Measurements from ENCODE around the gene EHD3.
"Not testable (repeated sequence)": the region's sequence is repeated elsewhere in the genome, so short reads cannot be mapped to it uniquely, and the experiment has no call there.

Gene EHD3

DNA sequence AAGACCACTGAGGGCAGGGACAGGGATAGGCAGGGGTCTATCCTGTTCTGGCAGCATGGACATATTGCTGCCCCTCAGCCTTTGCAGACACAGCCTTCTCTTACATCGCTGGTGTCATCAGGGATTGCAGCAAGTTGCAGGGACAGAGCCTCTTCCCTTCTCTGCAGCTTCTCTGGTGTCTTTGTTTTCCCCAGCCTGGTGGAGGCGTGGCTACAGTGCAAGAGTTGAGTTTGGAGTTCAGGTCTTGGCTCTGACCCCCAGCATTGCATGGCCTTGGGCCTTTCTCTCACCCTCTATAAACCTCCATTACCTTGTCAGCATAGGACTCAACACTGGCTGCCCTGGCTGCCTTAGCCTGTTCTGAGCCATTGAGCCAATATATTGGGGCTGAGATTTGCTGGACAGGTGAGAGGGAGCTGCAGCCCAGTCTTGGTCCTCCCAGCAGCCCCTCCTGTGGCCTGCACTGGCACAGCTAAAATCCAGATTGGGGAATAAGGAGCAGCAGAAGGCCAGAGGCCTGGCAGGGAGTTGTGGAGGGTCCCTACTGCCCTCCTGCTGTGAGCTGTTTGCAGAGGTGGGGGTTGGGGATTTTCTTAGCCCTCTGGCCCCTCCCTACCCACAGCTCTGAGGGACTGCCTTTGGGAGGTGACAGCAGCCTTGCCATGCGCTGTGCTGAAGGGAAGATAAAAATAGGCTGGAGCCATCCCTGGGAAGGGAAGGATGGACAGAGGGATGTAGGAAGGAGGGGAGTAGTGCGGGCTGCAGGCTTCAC, 22.8 kb downstream of the EHD3 start:
- no peak for DNase-seq

DNA sequence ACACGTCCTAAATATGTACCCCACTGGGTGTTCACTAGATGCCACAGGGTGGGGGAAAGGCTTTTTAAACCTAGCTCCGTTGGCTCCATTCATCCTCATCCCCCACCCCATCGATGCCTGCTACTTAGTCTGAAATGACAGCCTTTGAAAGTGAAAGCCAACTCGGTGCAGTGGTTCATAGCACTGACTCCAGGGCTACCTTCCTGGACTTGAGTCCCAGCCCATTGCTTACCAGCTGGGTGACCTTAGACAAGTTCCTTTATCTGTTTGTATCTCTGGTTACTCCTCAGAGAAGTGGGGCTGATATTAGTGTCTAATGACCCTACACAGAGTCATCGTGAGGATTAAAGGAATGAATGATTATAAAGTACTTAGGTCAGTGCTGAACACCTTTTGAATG, 24.4 kb downstream of the EHD3 start:
- DNase-seq: no peak

DNA sequence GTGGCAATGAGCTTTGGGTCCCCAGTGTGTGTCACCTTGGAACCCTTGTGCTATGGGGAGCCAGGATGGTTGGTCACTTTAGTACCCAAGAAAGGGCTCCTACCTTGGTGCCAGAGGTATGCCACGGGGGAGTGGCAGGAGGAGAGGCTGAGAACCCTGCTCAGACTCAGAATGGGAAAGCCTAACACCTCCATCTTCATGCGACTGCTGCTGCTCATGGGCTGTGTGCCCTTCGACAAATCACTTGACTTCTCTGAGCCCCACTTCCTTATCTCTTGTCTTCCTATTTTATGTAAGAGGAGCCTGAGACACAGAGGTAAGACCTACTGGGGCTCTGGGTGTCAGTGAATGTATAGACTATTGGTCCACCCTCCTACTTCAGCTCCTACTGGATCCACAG, 25.1 kb downstream of the EHD3 start:
- no peak for DNase-seq

DNA sequence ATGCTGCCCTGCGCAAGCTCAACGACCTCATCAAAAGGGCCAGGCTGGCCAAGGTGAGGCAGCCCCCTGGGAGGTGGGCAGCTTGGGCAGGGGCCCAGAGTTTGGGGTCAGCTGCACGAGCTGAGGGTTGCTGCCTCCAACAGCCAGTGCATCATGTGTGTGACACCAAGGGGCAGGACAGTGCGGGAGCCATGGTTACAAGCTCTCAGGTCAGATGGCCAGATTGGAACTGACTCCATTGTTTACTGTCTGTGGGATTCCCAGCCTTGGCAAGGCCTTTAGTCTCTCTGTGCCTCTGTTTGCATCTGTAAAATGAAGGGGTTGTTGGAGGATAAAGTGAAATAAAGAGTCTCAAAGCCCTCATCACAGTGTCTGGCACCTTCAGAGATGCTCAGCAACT, 26.9 kb downstream of the EHD3 start:
- DNase-seq: no peak

DNA sequence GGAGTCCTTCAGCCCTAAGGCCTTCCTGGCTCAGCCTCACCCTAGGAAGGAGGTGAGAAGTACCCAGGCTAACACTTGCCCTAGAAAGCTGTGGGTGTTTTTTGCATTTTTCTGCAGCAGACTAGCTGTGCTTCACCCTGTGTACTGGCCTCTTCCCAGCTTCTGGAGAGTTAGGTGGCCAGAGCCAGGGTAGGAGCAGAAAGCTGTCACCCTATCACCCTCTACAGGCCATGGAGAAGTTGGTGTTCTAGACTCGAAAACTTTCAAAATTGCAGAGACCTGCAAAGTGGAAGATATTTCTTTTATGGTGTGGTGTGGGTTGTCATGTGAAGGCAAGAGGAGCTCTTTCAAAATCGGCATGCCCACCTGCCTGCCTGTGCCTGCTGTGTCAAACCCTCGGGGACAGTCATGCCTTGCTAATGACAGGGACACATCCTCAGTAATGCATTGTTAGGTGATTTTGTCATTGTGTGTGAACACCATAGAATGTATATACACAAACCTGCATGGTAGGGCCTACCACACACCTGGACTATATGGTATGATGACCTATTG, 29.8 kb downstream of the EHD3 start:
- no peak for DNase-seq

DNA sequence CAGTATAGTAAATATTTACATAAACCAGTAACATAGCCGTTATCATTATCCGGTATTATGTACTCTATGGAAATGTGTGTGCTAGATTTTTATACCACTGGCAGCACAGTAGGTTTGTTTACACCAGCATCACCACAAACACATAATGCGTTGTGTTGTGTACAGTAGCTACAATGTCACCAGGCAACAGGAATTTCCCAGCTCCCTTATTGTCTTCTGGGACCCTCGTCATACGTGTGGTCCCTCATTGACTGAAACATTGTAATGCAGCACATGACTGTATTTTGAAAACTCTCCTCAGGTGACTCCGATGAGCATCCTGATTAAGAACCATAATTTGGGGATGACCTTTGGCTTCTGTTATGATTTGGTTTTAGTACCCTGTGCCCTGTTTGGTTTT, 31.3 kb downstream of the EHD3 start:
- DNase-seq: no peak

DNA sequence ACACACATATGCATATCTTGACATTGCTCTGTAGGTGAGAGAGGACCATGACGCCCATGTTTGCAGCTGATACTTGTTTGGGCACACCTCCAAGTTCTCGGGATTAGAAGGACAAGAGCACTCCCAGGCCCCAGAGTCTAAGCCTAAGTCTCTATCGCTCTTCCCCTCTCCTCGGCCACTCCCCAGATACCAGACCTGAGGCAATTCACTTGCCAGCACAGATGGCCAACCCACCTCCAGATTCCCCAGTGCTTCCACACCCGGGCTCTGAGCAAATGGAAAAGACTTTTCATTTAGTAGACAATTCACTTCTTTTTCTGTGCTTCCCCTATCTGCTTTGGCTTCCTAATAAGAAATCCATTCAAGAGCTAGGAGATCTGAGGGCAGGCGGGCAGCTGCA, 32.9 kb downstream of the EHD3 start:
- no peak for DNase-seq

DNA sequence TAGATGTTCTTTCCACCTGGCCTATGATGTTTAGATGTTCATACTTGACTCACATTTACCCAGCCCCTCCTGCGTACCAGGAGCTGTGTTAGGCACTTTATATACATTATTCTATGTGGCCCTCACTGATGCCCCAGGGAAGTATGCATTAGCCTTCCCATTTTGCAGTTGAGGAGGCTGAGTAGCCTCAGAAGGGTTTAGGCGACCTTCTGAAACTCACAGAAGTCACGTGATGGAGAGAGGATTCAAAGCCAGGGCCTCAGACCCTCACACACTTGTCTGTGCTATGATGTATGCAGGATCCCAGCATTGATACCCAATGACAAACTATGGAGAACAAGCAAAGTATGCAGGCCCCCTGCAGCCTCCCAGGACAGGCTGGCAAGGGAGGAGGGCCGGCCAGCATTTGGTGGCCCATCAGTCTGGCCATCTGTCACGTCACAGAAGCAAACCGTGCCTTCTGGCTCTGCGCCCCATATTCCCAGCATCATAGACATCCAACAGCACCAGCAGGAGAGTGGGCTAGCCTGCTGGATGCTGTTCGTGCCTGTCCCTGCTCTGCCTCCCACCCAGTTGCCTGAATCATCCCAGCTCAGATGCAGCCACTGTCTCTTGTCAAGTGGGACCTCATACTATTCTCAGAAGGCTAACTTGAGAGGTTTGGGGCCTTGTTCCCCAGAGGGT, 33.6 kb downstream of the EHD3 start:
- DNase-seq: no peak

DNA sequence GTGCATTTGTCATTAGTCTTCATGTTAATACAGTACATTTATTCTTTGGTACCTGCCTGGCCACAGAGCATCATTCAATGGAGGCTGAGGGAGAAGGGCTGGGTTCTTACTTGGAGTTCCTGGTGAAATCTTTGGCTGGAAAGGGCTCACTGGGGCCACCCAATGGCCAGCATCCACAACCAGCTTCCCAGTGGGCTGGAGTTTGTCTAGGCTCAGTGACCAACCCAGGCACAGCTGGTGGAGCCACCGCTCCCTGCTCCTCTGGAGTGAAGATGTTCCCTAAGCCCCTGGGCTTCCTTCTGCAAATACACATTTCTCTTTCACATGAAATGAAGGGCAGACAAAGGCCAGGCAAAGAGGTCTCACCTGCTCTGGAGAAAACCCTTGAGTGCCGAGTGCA, 34.4 kb downstream of the EHD3 start:
- DNase-seq: no peak

DNA sequence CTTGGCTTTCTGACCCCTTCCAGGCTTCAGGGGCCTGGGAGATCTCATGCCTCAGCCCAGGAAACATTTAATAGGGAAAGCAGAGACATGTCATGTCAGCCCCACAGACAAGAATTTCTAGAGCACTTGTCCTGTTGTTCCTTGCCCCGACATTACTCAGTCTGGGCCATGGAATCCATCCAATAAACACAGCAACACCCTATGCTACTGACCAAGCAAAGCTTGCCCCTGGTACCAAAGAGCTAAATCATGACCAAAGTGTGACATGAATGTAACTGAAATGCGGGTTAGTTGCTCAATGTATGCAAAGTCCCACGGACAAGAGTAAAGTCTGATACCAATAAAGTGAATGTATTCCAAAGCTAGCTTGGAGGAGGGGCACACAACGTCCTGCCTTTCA, 35.1 kb downstream of the EHD3 start:
- no peak for DNase-seq

DNA sequence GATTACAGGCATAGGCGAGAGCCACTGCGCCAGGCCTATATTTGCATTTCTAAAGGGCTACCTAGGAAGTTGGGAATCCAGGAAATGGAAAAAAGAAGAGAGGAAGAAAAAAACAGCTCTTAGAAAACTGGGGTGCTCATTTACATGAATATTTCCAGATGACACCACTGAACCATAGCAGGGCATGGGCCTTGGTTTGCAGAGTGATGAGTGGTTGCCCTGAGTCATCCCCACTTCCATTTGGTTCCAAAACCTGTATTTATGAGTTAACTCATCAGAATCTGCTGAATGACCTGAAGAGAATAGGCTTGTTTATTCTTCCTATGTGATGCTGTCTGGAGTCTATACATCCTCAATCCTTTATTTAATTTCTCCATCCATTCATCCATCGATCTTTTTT, 36.2 kb downstream of the EHD3 start:
- no peak for DNase-seq

DNA sequence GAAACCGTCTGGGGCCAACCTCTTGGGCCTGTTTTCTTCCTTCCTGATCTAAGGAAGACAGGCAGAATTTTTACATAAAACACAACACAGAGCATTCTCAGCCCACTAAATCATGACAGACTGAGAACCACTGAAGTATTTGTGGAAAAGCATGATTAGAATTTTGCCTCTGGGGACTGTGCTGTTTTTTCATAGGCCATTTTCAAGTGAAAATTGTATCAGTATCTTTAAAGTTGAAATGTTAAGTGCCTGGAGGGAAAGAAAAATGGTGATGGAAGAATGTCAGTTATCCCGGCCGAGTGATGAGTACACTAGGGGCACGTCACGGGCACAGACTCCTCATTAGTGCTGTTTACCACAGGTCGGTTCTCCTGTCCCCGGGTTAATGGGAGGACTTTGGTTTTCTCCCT, 36.9 kb downstream of the EHD3 start:
- no peak for DNase-seq

DNA sequence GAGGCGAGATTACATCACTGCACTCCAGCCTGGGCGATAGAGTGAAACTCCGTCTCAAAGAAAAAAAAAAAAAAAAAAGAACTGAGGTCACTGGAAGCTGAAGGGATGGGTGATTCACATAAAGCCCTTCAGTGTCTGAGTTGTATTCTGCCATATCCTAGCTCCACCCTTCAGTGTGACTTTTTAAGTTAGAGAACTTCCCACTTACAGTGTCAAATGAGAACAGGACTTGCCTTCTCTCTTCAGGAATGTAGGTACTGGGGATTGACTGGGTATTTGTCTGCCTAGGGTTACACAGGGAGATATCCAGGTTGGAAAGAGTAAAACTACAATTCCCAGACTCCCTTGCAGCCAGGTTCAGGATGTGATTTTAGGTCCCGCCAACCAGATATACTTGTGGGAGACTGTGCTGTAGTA, 37.9 kb downstream of the EHD3 start:
- no peak for DNase-seq

DNA sequence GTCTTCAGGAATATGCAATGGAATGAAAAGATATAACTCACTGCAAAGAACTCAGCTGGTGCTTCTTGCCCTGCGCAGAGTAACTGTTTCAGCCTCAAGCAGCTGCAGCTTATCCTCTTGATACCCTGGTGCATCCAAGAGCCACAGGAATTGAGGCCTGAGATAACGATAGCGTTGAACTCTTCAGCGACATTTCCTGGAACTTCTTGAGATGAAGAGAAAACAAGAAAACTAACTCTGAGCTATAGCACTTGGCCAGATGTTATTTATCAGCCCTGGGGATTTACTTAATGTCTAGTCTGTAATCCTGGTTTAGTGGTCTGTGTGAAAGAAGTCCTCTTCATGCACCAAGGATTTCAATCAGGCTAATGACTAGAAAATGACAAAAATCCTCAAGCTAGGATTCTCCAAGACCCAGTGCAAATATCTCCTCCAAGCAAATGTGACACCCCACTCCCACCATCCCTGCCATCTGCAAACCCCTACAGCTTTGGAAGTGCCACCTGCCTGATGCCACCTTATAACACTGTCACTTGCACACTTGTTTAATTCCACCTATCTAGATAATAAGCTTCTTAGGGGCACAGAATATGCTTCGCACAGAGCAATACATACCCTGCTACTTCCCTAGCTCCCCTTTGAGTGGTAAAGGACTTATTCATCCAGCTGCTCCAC, 40.6 kb downstream of the EHD3 start:
- DNase-seq: no peak

DNA sequence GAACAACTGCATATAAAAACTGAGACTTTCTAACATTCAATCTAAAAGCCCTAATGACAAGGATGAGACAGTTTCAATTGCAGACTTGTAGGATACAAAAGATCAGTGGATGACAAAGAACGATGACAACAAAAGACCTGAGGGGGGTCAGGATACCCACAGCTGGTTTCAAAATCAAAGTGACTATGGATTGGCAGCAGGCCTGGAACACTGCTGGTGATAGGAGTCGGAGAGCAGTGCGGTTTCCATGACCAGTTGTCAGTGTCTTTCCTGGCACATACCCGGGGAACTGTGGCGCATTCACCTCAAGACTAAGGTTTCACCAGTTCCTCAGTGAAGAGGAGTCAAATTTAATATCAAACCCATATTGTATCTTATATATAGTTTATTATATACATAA, 42.0 kb downstream of the EHD3 start:
- no peak for DNase-seq

DNA sequence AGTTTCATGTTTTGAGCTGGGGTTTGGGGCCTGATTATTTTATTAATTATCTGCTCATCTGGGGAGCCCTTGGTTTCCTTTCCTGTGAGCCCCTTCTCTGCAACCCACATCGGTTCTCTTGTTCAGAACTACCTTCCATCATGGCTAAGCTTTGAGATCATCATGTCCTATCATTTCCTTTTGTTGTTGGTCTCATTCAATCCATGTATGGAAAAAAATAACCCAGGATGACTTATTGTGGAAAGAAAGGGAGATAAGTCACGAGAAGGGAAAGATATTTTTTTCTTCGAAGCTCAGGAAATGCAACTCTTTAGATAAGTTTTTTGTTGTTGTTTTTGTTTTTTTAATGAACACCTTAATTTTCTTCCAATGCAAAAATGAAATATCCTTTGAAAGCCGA, 43.7 kb downstream of the EHD3 start:
- no peak for DNase-seq

DNA sequence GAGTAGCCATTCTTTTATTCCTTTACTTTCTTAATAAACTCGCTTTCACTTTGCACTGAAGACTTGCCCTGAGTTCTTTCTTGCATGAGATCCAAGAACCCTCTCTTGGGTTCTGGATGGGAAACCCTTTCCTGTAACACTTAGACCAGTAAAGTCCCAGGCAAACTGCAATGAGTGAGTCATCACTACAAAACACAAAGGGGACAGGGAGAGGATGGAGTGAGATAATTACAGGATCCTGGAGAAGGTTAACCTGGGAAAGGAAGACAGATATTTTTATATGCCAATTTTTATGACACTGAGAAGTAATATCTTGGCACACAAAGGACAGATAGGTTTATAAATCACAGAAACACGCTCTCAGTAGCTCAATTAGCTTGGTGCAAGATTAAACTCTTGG, 48.7 kb downstream of the EHD3 start:
- DNase-seq: no peak

DNA sequence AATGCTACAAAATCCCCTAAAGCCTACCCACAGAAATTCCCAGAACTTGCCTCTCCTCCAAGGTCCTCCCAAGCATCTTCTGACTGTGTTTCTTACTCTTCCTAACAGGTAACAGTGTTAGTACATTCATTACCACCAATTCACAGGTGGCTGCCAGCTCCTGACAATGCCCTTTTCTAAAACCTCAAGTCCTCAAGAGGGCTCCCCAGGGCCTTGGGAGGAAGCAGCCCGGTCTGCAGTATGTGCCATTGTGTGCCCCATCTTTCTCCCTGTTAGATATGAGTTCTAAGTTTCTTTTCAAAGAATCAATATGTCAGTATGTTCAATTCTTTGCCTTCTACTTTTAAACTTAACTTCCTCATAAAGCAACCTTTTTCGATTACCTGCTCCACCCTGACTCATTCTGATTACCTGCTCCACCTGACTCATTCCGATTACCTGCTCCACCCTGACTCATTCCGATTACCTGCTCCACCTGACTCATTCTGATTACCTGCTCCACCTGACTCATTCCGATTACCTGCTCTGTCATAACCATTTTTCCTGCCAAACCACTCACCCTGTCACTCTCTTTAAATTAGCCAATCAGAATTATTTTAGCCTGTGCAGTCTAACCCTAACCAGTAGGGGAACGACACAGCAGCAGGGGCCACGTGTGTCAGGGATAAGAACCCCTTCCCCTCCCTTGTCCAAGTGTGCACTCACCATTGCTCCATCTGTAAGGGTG, 49.4 kb downstream of the EHD3 start:
- DNase-seq: not testable (repeated sequence)

DNA sequence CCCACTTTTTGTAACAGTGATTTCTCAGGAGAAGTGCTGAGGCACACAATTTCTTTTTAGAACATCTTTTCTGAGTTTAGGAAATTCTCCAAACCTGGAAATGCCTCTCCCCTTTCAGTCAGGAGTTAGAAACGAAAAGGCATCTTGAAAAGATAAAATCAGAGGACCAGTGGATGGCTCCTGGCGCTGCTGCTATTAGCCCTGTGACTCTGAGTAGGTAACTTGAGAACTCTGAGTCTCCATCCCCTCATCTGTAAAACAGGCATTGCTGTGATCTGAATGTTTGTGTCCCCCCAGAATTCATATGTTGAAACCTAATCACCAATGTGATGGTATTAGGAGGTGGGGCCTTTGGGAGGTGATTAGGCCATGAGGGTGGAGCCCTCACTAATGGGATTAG, 50.2 kb downstream of the EHD3 start:
- no peak for DNase-seq

DNA sequence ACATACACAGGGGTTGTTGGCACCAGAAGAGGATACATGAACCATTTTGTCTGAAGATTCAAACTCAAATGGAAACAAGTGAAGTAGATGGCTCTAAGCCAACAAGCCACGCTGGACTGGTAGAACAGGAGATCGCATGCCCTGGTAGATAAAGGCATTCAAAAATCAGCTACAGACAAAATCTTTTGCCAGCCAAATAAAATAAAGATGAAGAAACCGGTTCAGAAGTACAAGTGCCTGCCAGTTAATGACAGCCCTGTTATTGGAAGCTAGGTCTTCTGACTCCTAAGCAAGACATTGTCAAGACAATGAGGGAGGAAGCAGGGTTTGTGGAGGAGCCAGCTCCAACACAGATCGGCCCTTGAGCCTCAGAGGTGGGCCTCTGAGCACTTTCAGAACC, 52.3 kb downstream of the EHD3 start:
- DNase-seq: no peak

DNA sequence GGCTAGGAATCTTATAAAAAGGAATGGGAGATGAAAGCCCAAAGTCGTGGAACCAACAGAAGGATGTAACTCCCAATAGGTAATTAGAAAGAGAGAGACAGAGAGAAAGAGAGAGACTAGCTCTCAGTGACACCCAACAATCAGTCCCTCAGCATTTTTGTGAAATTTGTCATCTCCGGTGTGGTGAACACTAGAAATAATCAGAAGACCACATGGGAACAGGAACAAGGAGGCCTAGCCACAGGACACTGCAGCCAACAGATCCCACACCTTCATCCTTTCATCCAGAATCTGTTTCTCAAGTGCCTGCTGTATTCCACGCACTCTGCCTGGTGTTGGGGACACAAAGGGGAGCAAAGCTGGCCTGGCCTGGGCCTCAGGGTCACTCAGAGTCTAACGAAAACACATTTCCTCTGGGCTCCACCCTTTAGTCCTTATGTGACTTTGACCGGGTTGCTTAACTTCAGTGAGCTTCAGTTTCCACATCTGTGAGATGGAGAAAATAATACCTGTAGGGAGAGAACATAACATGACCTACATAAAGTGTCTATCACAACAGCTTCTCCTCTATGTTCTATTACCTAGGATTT, 53.1 kb downstream of the EHD3 start:
- DNase-seq: no peak

DNA sequence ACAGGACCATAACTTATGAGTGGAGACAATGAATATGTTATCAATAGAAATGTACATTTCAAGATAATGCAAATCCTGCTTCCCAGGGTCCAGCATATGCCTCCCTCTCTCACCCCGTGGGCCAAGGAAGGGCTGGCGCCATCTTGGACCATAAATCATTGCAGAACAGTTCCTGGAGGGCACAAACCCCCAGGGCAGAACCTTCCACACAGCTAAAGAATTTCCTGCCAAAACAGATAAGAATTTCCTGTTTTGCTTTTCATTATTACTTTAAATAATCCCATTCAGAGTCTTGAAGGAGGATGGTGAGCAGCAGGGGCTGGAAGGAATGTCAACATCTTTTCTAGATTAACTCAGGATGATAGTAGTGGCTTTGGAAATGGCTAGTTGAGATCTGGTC, 53.7 kb downstream of the EHD3 start:
- DNase-seq: no peak

DNA sequence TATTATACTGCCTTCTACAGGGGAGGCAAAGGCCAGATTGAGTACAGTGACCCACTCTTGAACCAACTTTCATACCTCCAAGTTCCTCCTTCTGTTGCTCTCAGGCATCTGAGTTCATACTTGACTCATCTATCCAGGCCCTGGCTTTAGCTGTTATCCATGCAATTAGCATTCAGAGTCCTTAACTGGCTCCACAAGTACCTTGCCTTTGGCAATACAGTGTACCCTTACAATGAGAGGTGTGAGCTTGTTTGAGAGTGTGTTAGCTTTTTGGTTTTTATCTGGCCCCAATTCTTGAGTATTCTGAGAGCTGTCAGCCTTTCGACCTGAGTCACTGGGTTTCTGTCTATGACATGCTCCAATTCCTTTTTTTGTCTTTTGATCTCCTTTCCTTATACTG, 60.2 kb downstream of the EHD3 start:
- no peak for DNase-seq

Measured in retina (tissue), 1 donor.